ENCODE results near the gene GDPD4. TPM values are rescaled to one million over a fixed set of nuclear protein-coding genes. Genes with fewer than 3 reads are reported as not detected.

Gene GDPD4
- total and polyA plus RNA-seq, 9 of the 15 experiments (the other 6 are each of a cell fraction or from before 2014, with no cell fraction given): 0.40 TPM; not detected in 8

DNA sequence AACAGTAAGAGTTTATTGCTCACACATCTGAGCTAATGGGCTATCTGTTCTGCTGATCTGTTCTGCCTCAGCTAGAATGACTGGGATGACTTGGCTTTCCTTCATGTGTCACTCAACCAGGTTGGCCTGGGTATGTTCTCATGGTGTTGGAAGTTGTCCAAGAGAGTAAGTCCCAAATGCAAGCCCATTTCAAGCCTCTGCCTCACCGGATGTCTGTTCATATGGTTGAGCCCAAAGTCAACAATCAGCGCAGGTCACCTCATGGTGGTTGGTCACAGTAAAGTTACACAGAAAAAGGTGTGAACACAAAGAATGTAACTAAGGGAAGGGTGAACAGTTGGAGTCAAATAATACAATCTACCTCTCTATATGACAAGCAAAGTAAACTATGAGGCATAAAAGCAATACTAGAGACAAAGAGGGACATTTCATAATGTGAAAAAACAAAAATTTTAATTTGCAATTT lies 1.9 kb downstream of the GDPD4 start (continued):
- TF ChIP-seq MAFF (IDR thresholded peaks at IDR 0.05; ENCODE audit: low read length): peak; percentile 81; the same call in 1 of the 2 replicates
- 0 out of 4 replicates have a peak, but pooled peaks of 1 of the 2 experiments have one; percentile 3 for TF ChIP-seq MAZ (CRISPR knock-in tag; conservative IDR thresholded peaks at IDR 0.05 in 1 of 2, IDR thresholded peaks at IDR 0.05 in 1 of 2)
- TF ChIP-seq FOXK2 (conservative IDR thresholded peaks at IDR 0.05 in 1 of 2, IDR thresholded peaks at IDR 0.05 in 1 of 2; ENCODE audit: low read depth in 2 of 2): peak in 1 of 2 experiments; percentile 64; a peak in 1 of 4 replicates
- no peak for TF ChIP-seq HLTF (IDR thresholded peaks at IDR 0.05)

DNA sequence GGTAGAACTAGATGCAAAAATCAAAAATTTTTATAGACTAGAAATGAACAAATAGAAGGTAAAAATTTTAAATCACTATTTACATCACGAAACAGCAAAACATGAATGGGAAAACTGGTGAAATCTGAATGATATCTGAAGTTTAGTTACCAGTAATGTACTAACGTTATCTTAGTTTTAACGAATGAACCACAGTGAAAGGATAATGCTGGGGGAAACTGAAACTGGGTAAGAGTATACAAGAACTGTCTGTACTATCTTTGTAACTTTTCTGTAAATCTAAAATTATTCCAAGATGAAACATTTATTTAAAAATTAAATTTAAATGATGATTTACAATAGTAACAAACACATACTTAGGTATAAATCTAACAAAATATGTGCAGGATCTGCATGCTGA lies 7.4 kb downstream of the GDPD4 start:
- no TSS peak for BruUV-seq (replicated peaks)
- Histone ChIP-seq H3K4me1 (replicated peaks in 1 of 2; ENCODE audit: control insufficient read depth in 2 of 2, insufficient read depth in 2 of 2, low read length in 2 of 2) (peaks cover 0 to 2% of the 10 kb centered on the region in 2 experiments; a peak in 2 of 5 replicates), H3K36me3 (ENCODE audit: control insufficient read depth, insufficient read depth, low read length) (no peaks in the 10 kb centered on the region), H3K79me2 (ENCODE audit: control insufficient read depth, insufficient read depth, low read length) (no peaks in the 10 kb centered on the region), H3K9me3 (replicated peaks; ENCODE audit: control insufficient read depth, insufficient read depth, low read depth, low read length) (no peaks in the 10 kb centered on the region), H4K20me1 (replicated peaks; ENCODE audit: control insufficient read depth, insufficient read depth, low read length) (no peaks in the 10 kb centered on the region), H3K9ac (ENCODE audit: insufficient read depth in 1 of 2, low read depth in 2 of 2, low read length in 2 of 2) (no peak overlapping the region), H2AFZ (ENCODE audit: low read depth, low read length) (no peak overlapping the region), H3K27ac (ENCODE audit: extremely low read depth, low read depth, low read length) (no peak overlapping the region), H3K4me2 (ENCODE audit: insufficient read depth, low read length) (no peak overlapping the region), H3K27me3 (ENCODE audit: control insufficient read depth in 2 of 2, insufficient read depth in 2 of 2, low read length in 2 of 2) (0 out of 5 replicates have a peak, but pooled peaks cover 0 to 2% of the 10 kb centered on the region in 2 experiments), H3K4me3 (no peak overlapping the region), H3K9me1 (ENCODE audit: control insufficient read depth, insufficient read depth, low read length) (no peaks in the 10 kb centered on the region)
- FAIRE-seq (no peak), DNase-seq (ENCODE audit: extremely low read depth in 1 of 4, low spot score in 3 of 4) (no peak), ATAC-seq (no peak)
- ChIA-PET CTCF (ENCODE audit: low intra/inter-chr PET ratio) (interaction anchor here (0.7 kb wide), 1 partner anchor 753 kb away, joined by 4 read pairs; no protein-coding TSS in a partner anchor), POLR2A (interaction anchor here (1.4 kb wide), 1 partner anchor 9 kb away, joined by 4 read pairs; no protein-coding TSS in a partner anchor)
- in situ Hi-C loops (cut with MboI) (no loop called here), intact Hi-C loops (cut with micrococcal nuclease) (no loop called here)
- WGBS (ENCODE audit: insufficient coverage, low coverage, missing lambda C conversion rate): 1% methylated on average over 3 of the region's 3 CpGs
- TF ChIP-seq PPARD (CRISPR knock-in tag; IDR thresholded peaks at IDR 0.05) (no peak), ZFPM2 (CRISPR knock-in tag; IDR thresholded peaks at IDR 0.05) (no peak), SNIP1 (IDR thresholded peaks at IDR 0.05; ENCODE audit: low read depth) (no peak), FOXK1 (CRISPR knock-in tag; IDR thresholded peaks at IDR 0.05; ENCODE audit: borderline replicate concordance) (no peak), NFIC (IDR thresholded peaks at IDR 0.05) (no peak), HDAC3 (IDR thresholded peaks at IDR 0.05; ENCODE audit: borderline replicate concordance, partially characterized antibody) (no peak), ZNF124 (CRISPR knock-in tag; IDR thresholded peaks at IDR 0.05) (no peak), ZNF436 (CRISPR knock-in tag; IDR thresholded peaks at IDR 0.05) (no peak), ZBTB17 (CRISPR knock-in tag; IDR thresholded peaks at IDR 0.05) (no peak), MAFK (IDR thresholded peaks at IDR 0.05; ENCODE audit: low read length) (no peak)
- TF ChIP-seq, protein P1, sequence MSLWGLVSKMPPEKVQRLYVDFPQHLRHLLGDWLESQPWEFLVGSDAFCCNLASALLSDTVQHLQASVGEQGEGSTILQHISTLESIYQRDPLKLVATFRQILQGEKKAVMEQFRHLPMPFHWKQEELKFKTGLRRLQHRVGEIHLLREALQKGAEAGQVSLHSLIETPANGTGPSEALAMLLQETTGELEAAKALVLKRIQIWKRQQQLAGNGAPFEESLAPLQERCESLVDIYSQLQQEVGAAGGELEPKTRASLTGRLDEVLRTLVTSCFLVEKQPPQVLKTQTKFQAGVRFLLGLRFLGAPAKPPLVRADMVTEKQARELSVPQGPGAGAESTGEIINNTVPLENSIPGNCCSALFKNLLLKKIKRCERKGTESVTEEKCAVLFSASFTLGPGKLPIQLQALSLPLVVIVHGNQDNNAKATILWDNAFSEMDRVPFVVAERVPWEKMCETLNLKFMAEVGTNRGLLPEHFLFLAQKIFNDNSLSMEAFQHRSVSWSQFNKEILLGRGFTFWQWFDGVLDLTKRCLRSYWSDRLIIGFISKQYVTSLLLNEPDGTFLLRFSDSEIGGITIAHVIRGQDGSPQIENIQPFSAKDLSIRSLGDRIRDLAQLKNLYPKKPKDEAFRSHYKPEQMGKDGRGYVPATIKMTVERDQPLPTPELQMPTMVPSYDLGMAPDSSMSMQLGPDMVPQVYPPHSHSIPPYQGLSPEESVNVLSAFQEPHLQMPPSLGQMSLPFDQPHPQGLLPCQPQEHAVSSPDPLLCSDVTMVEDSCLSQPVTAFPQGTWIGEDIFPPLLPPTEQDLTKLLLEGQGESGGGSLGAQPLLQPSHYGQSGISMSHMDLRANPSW (CRISPR knock-in tag; IDR thresholded peaks at IDR 0.05): no peak
- TF ChIP-seq, protein P2, sequence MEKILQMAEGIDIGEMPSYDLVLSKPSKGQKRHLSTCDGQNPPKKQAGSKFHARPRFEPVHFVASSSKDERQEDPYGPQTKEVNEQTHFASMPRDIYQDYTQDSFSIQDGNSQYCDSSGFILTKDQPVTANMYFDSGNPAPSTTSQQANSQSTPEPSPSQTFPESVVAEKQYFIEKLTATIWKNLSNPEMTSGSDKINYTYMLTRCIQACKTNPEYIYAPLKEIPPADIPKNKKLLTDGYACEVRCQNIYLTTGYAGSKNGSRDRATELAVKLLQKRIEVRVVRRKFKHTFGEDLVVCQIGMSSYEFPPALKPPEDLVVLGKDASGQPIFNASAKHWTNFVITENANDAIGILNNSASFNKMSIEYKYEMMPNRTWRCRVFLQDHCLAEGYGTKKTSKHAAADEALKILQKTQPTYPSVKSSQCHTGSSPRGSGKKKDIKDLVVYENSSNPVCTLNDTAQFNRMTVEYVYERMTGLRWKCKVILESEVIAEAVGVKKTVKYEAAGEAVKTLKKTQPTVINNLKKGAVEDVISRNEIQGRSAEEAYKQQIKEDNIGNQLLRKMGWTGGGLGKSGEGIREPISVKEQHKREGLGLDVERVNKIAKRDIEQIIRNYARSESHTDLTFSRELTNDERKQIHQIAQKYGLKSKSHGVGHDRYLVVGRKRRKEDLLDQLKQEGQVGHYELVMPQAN (IDR thresholded peaks at IDR 0.05; ENCODE audit: borderline replicate concordance): no peak
